Naive thymus-derived CD4-positive, alpha-beta T cell (primary cell): ENCODE results near the gene CHRM5. TPM values are rescaled to one million over a fixed set of nuclear protein-coding genes. Genes with fewer than 3 reads are reported as not detected.

Source experiments
- ATAC-seq: fragments of 150-1000 bp; cut with Tn5 transposase; 2 replicates; pipeline ENCODE4 v1.10.0; 2021; ENCODE audit warnings: mild to moderate bottlenecking, moderate library complexity
- CTCF ChIA-PET: fragments of 350-600 bp; sonication (Branson Sonifier 250); formaldehyde crosslinking; loops from one replicate; lab custom pipeline; 2021; ENCODE audit warnings: antibody characterized with exemption; lab: Charles Lee
- POLR2A ChIA-PET: fragments of 350-600 bp; sonication (Branson Sonifier 250); formaldehyde crosslinking; loops from one replicate; lab custom pipeline; 2021; ENCODE audit warnings: antibody characterized with exemption, inconsistent platforms; lab: Charles Lee
- DNase-seq, 9 donors: peaks; one replicate each; pipeline versions ENCODE4 v3.0.0 to v3.0.0-alpha.2; 2020 to 2022; ENCODE audit warnings: mixed read lengths in 1 of 9
- H3K27ac ChIP-seq: one replicate; pipeline ENCODE4 v1.7.0; 2013; ENCODE audit warnings: mild to moderate bottlenecking, low read depth, low read length, moderate library complexity
- H3K27me3 ChIP-seq, 2 donors: one replicate each; pipeline ENCODE4 v1.7.0; 2013; ENCODE audit warnings: low read length in 2 of 2, mild to moderate bottlenecking in 2 of 2, moderate library complexity in 2 of 2; ENCODE audit not compliant: control insufficient read depth in 2 of 2, insufficient read depth in 2 of 2
- H3K36me3 ChIP-seq, 3 experiments: 1 replicate in 2 of 3; 2 replicates in 1 of 3; pipeline ENCODE4 v1.7.0; 2013; ENCODE audit warnings: low read length in 3 of 3, mild to moderate bottlenecking in 3 of 3, moderate library complexity in 1 of 3; ENCODE audit not compliant: insufficient read depth in 3 of 3, control insufficient read depth in 2 of 3
- H3K4me1 ChIP-seq, 2 donors: one replicate each; pipeline ENCODE4 v1.7.0; 2013; ENCODE audit warnings: low read length in 2 of 2, mild to moderate bottlenecking in 2 of 2, moderate library complexity in 1 of 2; ENCODE audit not compliant: control insufficient read depth in 2 of 2, insufficient read depth in 2 of 2
- H3K4me3 ChIP-seq: 2 replicates; pipeline ENCODE4 v1.7.0; 2013; ENCODE audit warnings: mild to moderate bottlenecking, low read length
- H3K9me3 ChIP-seq, 3 experiments: 1 replicate in 2 of 3; 2 replicates in 1 of 3; pipeline ENCODE4 v1.7.0; 2013; ENCODE audit warnings: low read length in 3 of 3; ENCODE audit not compliant: control insufficient read depth in 2 of 3
- H3K27ac Mint-ChIP-seq, 9 donors: one replicate each; pipeline ENCODE4 v1.8.0; 2020 to 2022; ENCODE audit warnings: mixed read lengths in 9 of 9, mild to moderate bottlenecking in 8 of 9, moderate library complexity in 5 of 9, inconsistent platforms in 2 of 9
- H3K27me3 Mint-ChIP-seq, 5 donors: one replicate each; pipeline ENCODE4 v1.8.0; 2021 to 2022; ENCODE audit warnings: mixed read lengths in 5 of 5, mild to moderate bottlenecking in 1 of 5
- H3K36me3 Mint-ChIP-seq, 5 donors: one replicate each; pipeline ENCODE4 v1.8.0; 2020 to 2022; ENCODE audit warnings: mixed read lengths in 5 of 5, mild to moderate bottlenecking in 3 of 5, inconsistent platforms in 1 of 5
- H3K4me1 Mint-ChIP-seq, 7 donors: one replicate each; pipeline ENCODE4 v1.8.0; 2020 to 2022; ENCODE audit warnings: mixed read lengths in 7 of 7, mild to moderate bottlenecking in 3 of 7, inconsistent platforms in 1 of 7
- H3K4me3 Mint-ChIP-seq, 10 donors: one replicate each; pipeline ENCODE4 v1.8.0; 2020 to 2022; ENCODE audit warnings: mild to moderate bottlenecking in 10 of 10, mixed read lengths in 10 of 10, moderate library complexity in 6 of 10, inconsistent platforms in 2 of 10
- H3K9me3 Mint-ChIP-seq, 11 donors: one replicate each; pipeline ENCODE4 v1.8.0; 2020 to 2022; ENCODE audit warnings: mixed read lengths in 11 of 11, mild to moderate bottlenecking in 4 of 11, inconsistent platforms in 1 of 11, moderate library complexity in 1 of 11
- intact Hi-C, 2 donors: fragments of 100-400 bp; cut with micrococcal nuclease; formaldehyde crosslinking; loops; one replicate each; pipeline ENCODE4 v1.15.1; 2023
- polyA plus RNA-seq, 2 donors: library from polyadenylated mRNA; unstranded; fragments of 300-500 nt; fragmentation: Illumina TruSeq; gene quantifications; one replicate each; pipeline ENCODE4 v1.2.3, GENCODE V29; 2021
- total RNA-seq, 6 experiments: library from RNA in 5 of 6; stranded (reverse) in 5 of 6; gene quantifications; 1 replicate in 5 of 6; 2 replicates in 1 of 6; pipeline ENCODE4 v1.2.3 and lab custom pipeline; 2021 to 2026

Gene CHRM5
- total and polyA plus RNA-seq, 7 experiments from 2014 or later = 0.15 TPM; not detected in 6

- Mint-ChIP-seq H3K36me3 (peaks cover 15 to 20% (median 20%) of the 10 kb centered on the region in 5 donors), H3K4me3 (no peak overlapping the region), H3K27ac (no peak overlapping the region), H3K9me3 (peaks cover 0 to 32% (median 21%) of the 10 kb centered on the region in 11 donors), H3K27me3 (peaks cover 0 to 16% (median 6%) of the 10 kb centered on the region in 5 donors), H3K4me1 (no peaks in the 10 kb centered on the region)
- no peaks in the 10 kb centered on the region for H3K36me3 ChIP-seq
- no peaks in the 10 kb centered on the region for H3K27me3 ChIP-seq
- intact Hi-C loops = no loop called here
- no peak overlapping the region for H3K4me3 ChIP-seq
- H3K27ac ChIP-seq = no peak overlapping the region
- CTCF ChIA-PET = no interaction called here
- no peaks in the 10 kb centered on the region for H3K4me1 ChIP-seq
- ATAC-seq = no peak
- H3K9me3 ChIP-seq = peaks cover 0 to 4% (median 0%) of the 10 kb centered on the region in 3 experiments
- POLR2A ChIA-PET = interaction anchor here (0.6 kb wide), 1 partner anchor 321 kb away, joined by 3 read pairs; no protein-coding TSS in a partner anchor
- DNase-seq = no peak
These were observed 85.9 kb downstream of the CHRM5 start for GRCh38 chr15:34054081-34054707.

DNA sequence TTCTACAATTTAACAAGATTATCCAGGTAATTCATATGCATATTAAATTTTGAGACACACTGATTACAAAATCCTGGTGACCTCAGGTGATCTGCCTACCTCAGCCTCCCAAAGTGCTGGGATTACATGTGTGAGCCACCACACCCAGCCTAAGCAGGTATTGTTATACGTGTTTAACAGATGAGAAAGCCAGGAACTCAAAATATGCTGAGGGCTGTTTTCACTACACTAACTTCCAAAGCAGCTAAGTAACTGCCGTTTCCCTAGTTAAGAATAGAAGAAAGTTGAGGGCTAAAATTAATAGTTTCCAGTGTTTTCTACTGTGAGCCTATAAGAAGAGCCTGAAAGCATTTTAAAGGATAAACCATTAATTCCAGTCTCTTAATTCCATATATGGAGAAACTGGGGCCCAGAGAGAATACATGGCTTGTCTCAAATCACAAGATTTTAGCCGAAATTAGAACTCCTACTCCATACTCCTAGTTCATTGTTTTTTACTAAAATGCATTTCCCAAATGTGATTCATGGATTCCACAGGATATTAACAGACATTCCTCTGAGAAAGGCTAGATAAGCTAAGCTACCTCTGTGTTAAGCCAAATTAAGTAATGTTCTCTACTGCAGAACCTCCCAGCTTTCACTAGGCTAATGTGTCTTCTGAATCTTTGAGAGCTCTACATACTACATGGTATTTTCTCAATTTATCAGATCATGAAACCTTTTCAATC is 87.7 kb downstream of the CHRM5 start:
- H3K4me1 Mint-ChIP-seq = no peaks in the 10 kb centered on the region
- H3K4me3 Mint-ChIP-seq = no peak overlapping the region
- peaks cover 3 to 8% (median 7%) of the 10 kb centered on the region in 5 donors for H3K36me3 Mint-ChIP-seq
- ATAC-seq (no peak), DNase-seq (no peak)
- no peaks in the 10 kb centered on the region for H3K36me3 ChIP-seq
- H3K27ac ChIP-seq = no peak overlapping the region
- peaks cover 0 to 15% (median 6%) of the 10 kb centered on the region in 11 donors for H3K9me3 Mint-ChIP-seq
- H3K4me1 ChIP-seq = no peaks in the 10 kb centered on the region
- no peaks in the 10 kb centered on the region for H3K9me3 ChIP-seq
- H3K27me3 Mint-ChIP-seq = peaks cover 0 to 15% (median under 1%) of the 10 kb centered on the region in 5 donors
- H3K27ac Mint-ChIP-seq = no peak overlapping the region
- intact Hi-C loops = no loop called here
- no peak overlapping the region for H3K4me3 ChIP-seq
- POLR2A ChIA-PET = no interaction called here
- CTCF ChIA-PET = no interaction called here
- no peaks in the 10 kb centered on the region for H3K27me3 ChIP-seq

- ATAC-seq = no peak
- H3K27me3 Mint-ChIP-seq = peaks cover 0 to 6% (median 0%) of the 10 kb centered on the region in 5 donors
- ChIA-PET CTCF (interaction anchor here (0.9 kb wide), 1 partner anchor 310 kb away, joined by 3 read pairs; the partner anchor contains the start of gene LPCAT4), POLR2A (no interaction called here)
- no peak overlapping the region for H3K4me3 Mint-ChIP-seq
- intact Hi-C loops = no loop called here
- Histone ChIP-seq H3K4me1 (no peaks in the 10 kb centered on the region), H3K4me3 (no peak overlapping the region), H3K9me3 (no peaks in the 10 kb centered on the region), H3K27me3 (no peaks in the 10 kb centered on the region), H3K36me3 (no peaks in the 10 kb centered on the region), H3K27ac (no peak overlapping the region)
- H3K36me3 Mint-ChIP-seq = peaks cover 0 to 2% (median 0%) of the 10 kb centered on the region in 5 donors
- H3K4me1 Mint-ChIP-seq = peaks cover 0 to 3% (median 2%) of the 10 kb centered on the region in 7 donors
- no peak for DNase-seq
- peaks cover 0 to 8% (median 0%) of the 10 kb centered on the region in 11 donors for H3K9me3 Mint-ChIP-seq
- H3K27ac Mint-ChIP-seq = no peak overlapping the region
These were observed 88.6 kb downstream of the CHRM5 start for GRCh38 chr15:34056911-34057310.

DNA sequence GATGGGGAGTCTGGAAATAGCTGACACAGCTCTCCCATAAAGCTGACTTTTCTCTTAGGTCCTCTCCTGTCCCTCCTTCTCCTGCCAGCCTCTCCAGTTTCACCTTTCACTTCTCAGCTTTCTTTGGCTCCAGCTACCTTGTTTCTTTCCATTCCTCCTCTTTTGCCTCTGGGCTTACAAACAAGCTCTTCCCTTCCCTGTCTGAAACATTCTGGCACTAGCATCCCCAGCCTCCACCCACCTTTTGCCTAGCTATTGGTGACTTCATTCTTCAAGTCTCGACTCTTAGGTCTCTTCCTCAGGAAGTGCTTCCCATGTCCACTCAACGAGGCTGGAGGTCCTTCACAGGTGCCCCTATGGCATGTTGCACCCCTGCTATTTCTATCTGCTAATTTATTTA is 91.2 kb downstream of the CHRM5 start:
- Mint-ChIP-seq H3K4me1 (peaks cover 0 to 7% (median 4%) of the 10 kb centered on the region in 7 donors), H3K27ac (no peak overlapping the region)
- no peaks in the 10 kb centered on the region for H3K36me3 ChIP-seq

GRCh38 chr15:34059946-34060345 is 91.6 kb downstream of the CHRM5 start:
- no peaks in the 10 kb centered on the region for H3K9me3 Mint-ChIP-seq
- H3K9me3 ChIP-seq = no peaks in the 10 kb centered on the region
- H3K4me3 Mint-ChIP-seq = no peak overlapping the region
- ChIA-PET POLR2A (no interaction called here), CTCF (interaction anchor here (0.8 to 5.9 kb wide), 2 partner anchors 149 to 572 kb away, joined by 3 to 59 read pairs; partner anchors contain the start of gene KATNBL1)
- H3K36me3 Mint-ChIP-seq = no peaks in the 10 kb centered on the region
- peaks cover 0 to 10% (median 4%) of the 10 kb centered on the region in 7 donors for H3K4me1 Mint-ChIP-seq
- no peaks in the 10 kb centered on the region for H3K4me1 ChIP-seq
- DNase-seq (no peak), ATAC-seq (no peak)
- intact Hi-C loops = no loop called here
- H3K27ac Mint-ChIP-seq = no peak overlapping the region
- peaks cover 0 to 2% (median 0%) of the 10 kb centered on the region in 5 donors for H3K27me3 Mint-ChIP-seq
- no peaks in the 10 kb centered on the region for H3K27me3 ChIP-seq
- no peak overlapping the region for H3K27ac ChIP-seq
- no peaks in the 10 kb centered on the region for H3K36me3 ChIP-seq
- no peak overlapping the region for H3K4me3 ChIP-seq

More for the DNA sequence above, 91.2 kb downstream of the CHRM5 start:
- H3K4me3 ChIP-seq = no peak overlapping the region
- Mint-ChIP-seq H3K9me3 (no peaks in the 10 kb centered on the region), H3K27me3 (peaks cover 0 to 2% (median 0%) of the 10 kb centered on the region in 5 donors), H3K4me3 (no peak overlapping the region), H3K36me3 (no peaks in the 10 kb centered on the region)
- H3K9me3 ChIP-seq = no peaks in the 10 kb centered on the region
- intact Hi-C loops = no loop called here
- DNase-seq (no peak), ATAC-seq (no peak)
- ChIA-PET CTCF (interaction anchor here (0.8 to 5.9 kb wide), 3 partner anchors 9 to 572 kb away, joined by 3 to 59 read pairs (median 3); partner anchors contain the start of gene KATNBL1), POLR2A (no interaction called here)
- no peaks in the 10 kb centered on the region for H3K27me3 ChIP-seq
- H3K4me1 ChIP-seq = no peaks in the 10 kb centered on the region
- no peak overlapping the region for H3K27ac ChIP-seq

- DNase-seq = no peak
- Mint-ChIP-seq H3K36me3 (no peaks in the 10 kb centered on the region), H3K4me3 (no peak overlapping the region), H3K27me3 (peaks cover 0 to 2% (median 0%) of the 10 kb centered on the region in 5 donors), H3K27ac (peak overlapping the region in 2 of 9 donors; percentile 39 to 48), H3K4me1 (peaks cover 0 to 10% (median 4%) of the 10 kb centered on the region in 7 donors), H3K9me3 (no peaks in the 10 kb centered on the region)
- Histone ChIP-seq H3K4me1 (no peaks in the 10 kb centered on the region), H3K27me3 (no peaks in the 10 kb centered on the region), H3K36me3 (no peaks in the 10 kb centered on the region), H3K9me3 (no peaks in the 10 kb centered on the region), H3K4me3 (no peak overlapping the region), H3K27ac (no peak overlapping the region)
- CTCF ChIA-PET = interaction anchor here (0.6 to 5.9 kb wide), 2 partner anchors 145 to 855 kb away, joined by 3 to 59 read pairs; partner anchors contain the start of gene KATNBL1
- POLR2A ChIA-PET = no interaction called here
- ATAC-seq = no peak
- intact Hi-C loops = no loop called here
These were observed 96.1 kb downstream of the CHRM5 start for GRCh38 chr15:34064438-34064837.
